Keratinocyte (primary cell): ENCODE results near the gene SH2D6. TPM values are rescaled to one million over a fixed set of nuclear protein-coding genes. Genes with fewer than 3 reads are reported as not detected.

Experiments used
- DNase-seq: peaks from one replicate; pipeline ENCODE4 v3.0.0-alpha.2; 2011; ENCODE audit warnings: low read depth, missing footprints, low spot score
- FAIRE-seq: peaks from 2 replicates; lab custom pipeline; 2011; peaks lifted over from hg19 to GRCh38; lab: Jason Lieb, UNC
- H2AFZ ChIP-seq: 2 replicates; pipeline ENCODE4 v1.6.0; 2012; ENCODE audit warnings: low read length, control low read depth, inconsistent platforms; ENCODE audit not compliant: control insufficient read depth
- H3K27ac ChIP-seq: 2 replicates; pipeline ENCODE4 v1.5.1; 2011; ENCODE audit warnings: low read length; ENCODE audit not compliant: control insufficient read depth, insufficient read depth
- H3K27me3 ChIP-seq: 3 replicates; pipeline ENCODE4 v1.6.0; 2011; ENCODE audit warnings: low read length; ENCODE audit not compliant: control insufficient read depth, insufficient read depth; ENCODE audit errors: extremely low read depth
- H3K36me3 ChIP-seq, 2 experiments: 2 replicates in 1 of 2; 3 replicates in 1 of 2; pipeline ENCODE4 v1.5.1; 2011; ENCODE audit warnings: low read length in 2 of 2, mild to moderate bottlenecking in 1 of 2; ENCODE audit not compliant: control insufficient read depth in 2 of 2, insufficient read depth in 2 of 2; ENCODE audit errors: extremely low read depth in 1 of 2
- H3K4me1 ChIP-seq: 3 replicates; pipeline ENCODE4 v1.5.1; 2011; ENCODE audit warnings: low read length; ENCODE audit not compliant: control insufficient read depth, insufficient read depth; ENCODE audit errors: extremely low read depth
- H3K4me2 ChIP-seq: 3 replicates; pipeline ENCODE4 v1.6.0; 2011; ENCODE audit warnings: low read depth, low read length; ENCODE audit not compliant: control insufficient read depth, insufficient read depth; ENCODE audit errors: extremely low read depth
- H3K4me3 ChIP-seq, 3 experiments: fragments of 200-600 bp in 1 of 3; sonication (generic) in 1 of 3; 2 replicates in 2 of 3; 3 replicates in 1 of 3; pipeline ENCODE4 v1.5.1; 2011 to 2016; ENCODE audit warnings: low read length in 3 of 3, mild to moderate bottlenecking in 3 of 3, control low read depth in 2 of 3, inconsistent platforms in 1 of 3, low read depth in 1 of 3, mixed read lengths in 1 of 3, mixed run types in 1 of 3, moderate library complexity in 1 of 3; ENCODE audit not compliant: control insufficient read depth in 2 of 3, insufficient read depth in 2 of 3; ENCODE audit errors: extremely low read depth in 1 of 3
- H3K79me2 ChIP-seq: 2 replicates; pipeline ENCODE4 v1.6.0; 2012; ENCODE audit warnings: low read length; ENCODE audit not compliant: control insufficient read depth, insufficient read depth
- H3K9ac ChIP-seq: 3 replicates; pipeline ENCODE4 v1.6.0; 2011; ENCODE audit warnings: low read length; ENCODE audit not compliant: control insufficient read depth, insufficient read depth; ENCODE audit errors: extremely low read depth
- H3K9me1 ChIP-seq: 3 replicates; pipeline ENCODE4 v1.6.0; 2011; ENCODE audit warnings: low read length; ENCODE audit not compliant: control insufficient read depth, insufficient read depth; ENCODE audit errors: extremely low read depth
- H3K9me3 ChIP-seq: 2 replicates; pipeline ENCODE4 v1.5.1; 2012; ENCODE audit warnings: low read depth, low read length; ENCODE audit not compliant: control insufficient read depth
- H4K20me1 ChIP-seq: 3 replicates; pipeline ENCODE4 v1.6.0; 2011; ENCODE audit warnings: low read length; ENCODE audit not compliant: control insufficient read depth, insufficient read depth; ENCODE audit errors: extremely low read depth
- CTCF ChIP-seq, 3 experiments: IDR thresholded peaks in 1 of 3; conservative IDR thresholded peaks in 1 of 3; optimal IDR thresholded peaks in 1 of 3; 2 replicates in 2 of 3; 3 replicates in 1 of 3; pipeline versions ENCODE3 to v1.5.1; 2011; ENCODE audit warnings: low read length in 3 of 3, mild to moderate bottlenecking in 3 of 3, moderate library complexity in 2 of 3, control low read depth in 1 of 3, inconsistent platforms in 1 of 3; ENCODE audit not compliant: insufficient read depth in 2 of 3; ENCODE audit errors: extremely low read depth in 1 of 3
- EZH2 ChIP-seq: IDR thresholded peaks from one replicate; pipeline ENCODE4 v1.6.1; 2012; ENCODE audit warnings: inconsistent platforms, mild to moderate bottlenecking, low read length, moderate library complexity
- dilution Hi-C: fragments of 300-500 bp; cut with MboI; formaldehyde crosslinking; loops from one replicate; pipeline ENCODE4 v1.7.0; 2020; ENCODE audit warnings: low sequenced_read_pairs; ENCODE audit not compliant: extremely low pct_ligation_motif_present
- polyA plus RNA-seq, 5 experiments: library from polyadenylated mRNA; depleted of rRNA in 3 of 5; stranded (reverse) in 3 of 5; stranded (forward) in 1 of 5; unstranded in 1 of 5; fragments of >200 nt; gene quantifications; 1 replicate in 1 of 5; 2 replicates in 3 of 5; 3 replicates in 1 of 5; pipeline versions ENCODE4 v1.2.1 to v1.2.3, GENCODE V29; 2011 to 2012; ENCODE audit warnings: missing spikeins in 2 of 5, low read depth in 1 of 5, low replicate concordance in 1 of 5

Gene SH2D6
- polyA plus RNA-seq, 1 donor (not counting 4 experiments of a cell fraction or from before 2014, with no cell fraction given): 0.10 TPM

GRCh38 chr2:85410584-85411404 is 7.7 kb upstream of the SH2D6 start:
- H3K9me1 ChIP-seq: peaks cover 3% of the 10 kb centered on the region
- dilution Hi-C loops: no loop called here
- peaks cover 67% of the 10 kb centered on the region for H3K79me2 ChIP-seq
- FAIRE-seq: no peak
- H3K36me3 ChIP-seq: peaks cover 0 to 10% of the 10 kb centered on the region in 2 experiments
- peaks cover 33% of the 10 kb centered on the region for H3K4me1 ChIP-seq
- TF ChIP-seq CTCF (optimal IDR thresholded peaks at IDR 0.05 in 1 of 3, IDR thresholded peaks at IDR 0.05 in 1 of 3, conservative IDR thresholded peaks at IDR 0.05 in 1 of 3; ENCODE audit: extremely low read depth in 1 of 3, insufficient read depth in 2 of 3, low read length in 3 of 3) (no peak), EZH2 (no peak)
- H4K20me1 ChIP-seq: no peaks in the 10 kb centered on the region
- H3K9me3 ChIP-seq: no peaks in the 10 kb centered on the region
- peak overlapping the region; percentile 51 for H2AFZ ChIP-seq
- no peak for DNase-seq
- peak overlapping the region; percentile 71 for H3K27ac ChIP-seq
- H3K4me3 ChIP-seq: peak overlapping the region; percentile 21 to 47 (median 30)
- H3K9ac ChIP-seq: peak overlapping the region; percentile 71
- peak overlapping the region; percentile 82 for H3K4me2 ChIP-seq
- no peaks in the 10 kb centered on the region for H3K27me3 ChIP-seq

- no peak for TF ChIP-seq CTCF (optimal IDR thresholded peaks at IDR 0.05 in 1 of 3, IDR thresholded peaks at IDR 0.05 in 1 of 3, conservative IDR thresholded peaks at IDR 0.05 in 1 of 3; ENCODE audit: extremely low read depth in 1 of 3, insufficient read depth in 2 of 3, low read length in 3 of 3)
- TF ChIP-seq EZH2: no peak
- no peaks in the 10 kb centered on the region for H3K27me3 ChIP-seq
- H3K36me3 ChIP-seq: peaks cover 0 to 10% of the 10 kb centered on the region in 2 experiments
- peaks cover 33% of the 10 kb centered on the region for H3K4me1 ChIP-seq
- FAIRE-seq: no peak
- H2AFZ ChIP-seq: no peak overlapping the region
- dilution Hi-C loops: no loop called here
- no peak overlapping the region for H3K4me2 ChIP-seq
- DNase-seq: no peak
- peaks cover 62% of the 10 kb centered on the region for H3K79me2 ChIP-seq
- peak overlapping the region; percentile 71 for H3K27ac ChIP-seq
- H4K20me1 ChIP-seq: no peaks in the 10 kb centered on the region
- H3K9ac ChIP-seq: no peak overlapping the region
- H3K4me3 ChIP-seq: no peak overlapping the region
- H3K9me3 ChIP-seq: no peaks in the 10 kb centered on the region
- H3K9me1 ChIP-seq: peaks cover 3% of the 10 kb centered on the region
Measured at GRCh38 chr2:85411405-85411748, 7.1 kb upstream of the SH2D6 start.
